A549 (cell line): ENCODE measurements around the gene KRT3. TPM values are rescaled to one million over a fixed set of nuclear protein-coding genes. Genes with fewer than 3 reads are reported as not detected.
A peak's percentile ranks its signal among the peaks of the same experiment; 100 is the strongest.

Experiments used
- ATAC-seq, 2 experiments: fragments of 200-7000 bp in 1 of 2; fragments of >200 bp in 1 of 2; cut with Nextera tagmentation in 1 of 2; cut with Tn5 transposase in 1 of 2; 3 replicates each; pipeline versions ENCODE4 v1.8.0 to v1.9.1; 2018 to 2020; ENCODE audit warnings: mild to moderate bottlenecking in 1 of 2, moderate library complexity in 1 of 2
- CTCF ChIA-PET: fragments of 300-600 bp; sonication (Branson Sonifier 250); formaldehyde crosslinking; extraction: SDS; loops from one replicate; lab custom pipeline; 2021; ENCODE audit warnings: antibody characterized with exemption, inconsistent platforms; lab: Yijun Ruan, JAX
- POLR2A ChIA-PET: fragments of 350-600 bp; formaldehyde crosslinking; extraction: SDS; loops from one replicate; lab custom pipeline; 2021; ENCODE audit warnings: antibody characterized with exemption, inconsistent platforms; lab: Yijun Ruan, JAX
- DNase-seq, 2 experiments: peaks; one replicate each; pipeline versions ENCODE4 v3.0.0 to v3.0.0-alpha.2; 2011 to 2016; ENCODE audit warnings: low read depth in 1 of 2, low spot score in 1 of 2
- FAIRE-seq: peaks from 2 replicates; lab custom pipeline; 2011; peaks lifted over from hg19 to GRCh38; lab: Jason Lieb, UNC
- H3K27ac ChIP-seq, 2 experiments: fragments of >200 bp; sonication (Bioruptor Twin); formaldehyde crosslinking; 3 replicates each; pipeline ENCODE4 v1.5.1; 2016 to 2017
- H3K4me1 ChIP-seq: fragments of >200 bp; sonication (Bioruptor Twin); formaldehyde crosslinking; 3 replicates; pipeline ENCODE4 v1.6.1; 2016
- H3K4me2 ChIP-seq: fragments of >200 bp; sonication (Bioruptor Twin); formaldehyde crosslinking; 3 replicates; pipeline ENCODE4 v1.6.1; 2016
- H3K4me3 ChIP-seq: fragments of >200 bp; sonication (Bioruptor Twin); formaldehyde crosslinking; 3 replicates; pipeline ENCODE4 v1.5.1; 2016
- H3K9me3 ChIP-seq: fragments of >200 bp; sonication (Bioruptor Twin); formaldehyde crosslinking; 3 replicates; pipeline ENCODE4 v1.6.1; 2016
- ATOH8 ChIP-seq: fragments of 250-450 bp; sonication (Bioruptor Pico); IDR thresholded peaks from 2 replicates; pipeline ENCODE4 v1.5.0; 2020; ENCODE audit warnings: low read depth, mild to moderate bottlenecking, moderate library complexity
- CBX8 ChIP-seq: fragments of 200-600 bp; sonication (generic); IDR thresholded peaks from 2 replicates; pipeline ENCODE4 v1.6.1; 2016
- CHD2 ChIP-seq: fragments of 150-350 bp; IDR thresholded peaks from 2 replicates; pipeline ENCODE4 v1.6.1; 2014; ENCODE audit warnings: low read length; ENCODE audit not compliant: partially characterized antibody
- CHD4 ChIP-seq: fragments of 200-600 bp; sonication (generic); IDR thresholded peaks from 2 replicates; pipeline ENCODE4 v1.6.1; 2016; ENCODE audit warnings: antibody characterized with exemption, mild to moderate bottlenecking, borderline replicate concordance
- CTCF ChIP-seq: fragments of >200 bp; sonication (Bioruptor Twin); formaldehyde crosslinking; IDR thresholded peaks from 3 replicates; pipeline ENCODE4 v1.5.1; 2016
- E2F6 ChIP-seq: IDR thresholded peaks from 2 replicates; pipeline ENCODE4 v1.6.1; 2012; ENCODE audit warnings: low read depth, borderline replicate concordance
- FOSB ChIP-seq: fragments of 250-450 bp; sonication (Bioruptor Pico); IDR thresholded peaks from 2 replicates; pipeline ENCODE4 v1.5.0; 2020; ENCODE audit warnings: mild to moderate bottlenecking, moderate library complexity
- HES2 ChIP-seq: fragments of >200 bp; sonication (Bioruptor Twin); formaldehyde crosslinking; IDR thresholded peaks from 2 replicates; pipeline ENCODE4 v1.6.1; 2016
- HEYL ChIP-seq: fragments of 250-450 bp; sonication (Bioruptor Pico); IDR thresholded peaks from 2 replicates; pipeline ENCODE4 v1.8.0; 2021; ENCODE audit warnings: mild to moderate bottlenecking, moderate library complexity
- HMGXB4 ChIP-seq: fragments of 250-450 bp; sonication (Bioruptor Pico); IDR thresholded peaks from 2 replicates; pipeline ENCODE4 v1.5.0; 2021; ENCODE audit warnings: mild to moderate bottlenecking, moderate library complexity, borderline replicate concordance
- HOXB5 ChIP-seq: fragments of 250-450 bp; sonication (Bioruptor Pico); IDR thresholded peaks from 2 replicates; pipeline ENCODE4 v1.5.0; 2020; ENCODE audit warnings: mild to moderate bottlenecking, moderate library complexity
- JUNB ChIP-seq: fragments of >200 bp; sonication (Bioruptor Twin); formaldehyde crosslinking; IDR thresholded peaks from 2 replicates; pipeline ENCODE4 v1.6.1; 2016
- KDM5A ChIP-seq: fragments of 200-600 bp; sonication (generic); IDR thresholded peaks from 2 replicates; pipeline ENCODE4 v1.6.1; 2016; ENCODE audit warnings: antibody characterized with exemption, mild to moderate bottlenecking
- MAZ ChIP-seq: fragments of 150-350 bp; IDR thresholded peaks from 2 replicates; pipeline ENCODE4 v1.6.1; 2014; ENCODE audit warnings: antibody characterized with exemption, low read depth, low read length, borderline replicate concordance
- NFE2L2 ChIP-seq: fragments of 150-350 bp; conservative IDR thresholded peaks from 2 replicates; pipeline ENCODE4 v1.6.1; 2014; ENCODE audit warnings: low read length
- PHF8 ChIP-seq: fragments of 200-600 bp; sonication (generic); IDR thresholded peaks from 2 replicates; pipeline ENCODE4 v1.6.1; 2016; ENCODE audit warnings: low read depth, mild to moderate bottlenecking, antibody characterized with exemption, moderate library complexity, borderline replicate concordance
- ZC3H11A ChIP-seq: fragments of 450-650 bp; IDR thresholded peaks from 2 replicates; pipeline ENCODE4 v1.6.1; 2014; ENCODE audit warnings: antibody characterized with exemption, mild to moderate bottlenecking
- ZNF302 ChIP-seq: fragments of 250-450 bp; sonication (Bioruptor Pico); IDR thresholded peaks from 2 replicates; pipeline ENCODE4 v1.9.0; 2021; ENCODE audit warnings: inconsistent platforms, mild to moderate bottlenecking, moderate library complexity
- ZSCAN20 ChIP-seq: fragments of 250-450 bp; sonication (Bioruptor Pico); IDR thresholded peaks from 2 replicates; pipeline ENCODE4 v1.8.0; 2022; ENCODE audit warnings: mild to moderate bottlenecking, moderate library complexity
- WGBS: methylation state at CpG from one replicate; pipeline ENCODE4 v1.1.6; 2017; ENCODE audit errors: missing lambda C conversion rate; 5-methylcytosine and 5-hydroxymethylcytosine counted together
- polyA plus RNA-seq, 4 experiments: library from polyadenylated mRNA; depleted of rRNA in 3 of 4; stranded (reverse); fragments of >200 nt; fragmentation: RNase III in 1 of 4; extraction: RNeasy Plus Mini Kit Qiagen cat#74134 plus additional on column Dnase treatment in 1 of 4; gene quantifications; 2 replicates in 3 of 4; 3 replicates in 1 of 4; pipeline ENCODE4 v1.2.3, GENCODE V29; 2011 to 2017

Gene KRT3
- polyA plus RNA-seq, 2 of the 4 experiments (the other 2 are of a cell fraction), result 0.04 to 0.06 TPM

GRCh38 chr12:52815161-52815560 is 19.2 kb upstream of the KRT3 start:
- no peak for TF ChIP-seq HOXB5 (CRISPR knock-in tag)
- no peak for TF ChIP-seq PHF8
- TF ChIP-seq ZSCAN20 (CRISPR knock-in tag), result no peak
- TF ChIP-seq CHD2, result no peak
- TF ChIP-seq HES2, result no peak
- no peak for TF ChIP-seq HEYL (CRISPR knock-in tag)
- TF ChIP-seq NFE2L2, result no peak
- TF ChIP-seq MAZ, result no peak
- no peak for TF ChIP-seq HMGXB4 (CRISPR knock-in tag)
- no peak for TF ChIP-seq CHD4
- TF ChIP-seq ZNF302 (CRISPR knock-in tag), result no peak
- TF ChIP-seq ZC3H11A, result no peak
- Histone ChIP-seq H3K4me3 (no peak overlapping the region), H3K4me2 (no peak overlapping the region), H3K9me3 (no peaks in the 10 kb centered on the region), H3K27ac (no peak overlapping the region), H3K4me1 (peaks cover 26% of the 10 kb centered on the region)
- no peak for DNase-seq
- POLR2A ChIA-PET, result no interaction called here
- 91% methylated on average over 4 of the region's 4 CpGs for WGBS
- CTCF ChIA-PET, result interaction anchor here (1.2 kb wide), 2 partner anchors 9 to 50 kb away, joined by 3 read pairs; no protein-coding TSS in a partner anchor
- FAIRE-seq, result no peak
- ATAC-seq, result no peak

- Histone ChIP-seq H3K4me2 (peak overlapping the region; percentile 56), H3K4me1 (peaks cover 26% of the 10 kb centered on the region), H3K4me3 (no peak overlapping the region), H3K27ac (no peak overlapping the region), H3K9me3 (no peaks in the 10 kb centered on the region)
- ChIA-PET CTCF (interaction anchor here (1.2 kb wide), 2 partner anchors 10 to 51 kb away, joined by 3 read pairs; no protein-coding TSS in a partner anchor), POLR2A (no interaction called here)
- FAIRE-seq (no peak), ATAC-seq (peak in 1 of 2 experiments; percentile 32; a peak in 3 of 6 replicates), DNase-seq (no peak)
- TF ChIP-seq E2F6 (no peak), FOSB (CRISPR knock-in tag) (no peak), HOXB5 (CRISPR knock-in tag) (no peak), KDM5A (no peak), PHF8 (no peak), CHD4 (no peak), CBX8 (no peak), CTCF (no peak), JUNB (no peak), MAZ (no peak), ATOH8 (CRISPR knock-in tag) (no peak), ZSCAN20 (CRISPR knock-in tag) (no peak)
- WGBS, result 61% methylated on average over 4 of the region's 4 CpGs
Observed at GRCh38 chr12:52814710-52815155, 18.8 kb upstream of the KRT3 start.
